Measurements from ENCODE around the gene SEL1L3.

DNA sequence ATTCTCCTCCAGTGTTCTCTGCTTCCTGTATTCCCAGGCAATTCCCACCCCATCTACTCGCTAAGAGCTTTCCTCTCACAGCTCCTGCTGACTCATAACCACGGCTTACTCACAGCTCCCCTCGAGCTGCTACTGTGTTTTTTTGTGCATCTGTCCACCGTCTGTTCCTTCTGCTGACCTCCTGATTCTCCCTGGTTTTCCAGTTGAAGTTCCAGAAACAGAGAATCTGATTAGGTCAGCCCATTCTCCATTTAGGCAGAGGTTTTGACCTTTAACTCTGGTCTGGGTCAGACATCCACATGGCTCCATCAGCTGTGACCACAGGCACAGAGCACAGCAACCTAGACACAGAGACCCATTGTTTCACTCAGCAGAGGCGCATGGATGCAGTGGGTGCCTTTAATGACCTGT lies 45.7 kb upstream of the SEL1L3 start:
- TF ChIP-seq CTCF (IDR thresholded peaks at IDR 0.05; ENCODE audit: insufficient read depth, low read length, poor library complexity, severe bottlenecking) = no peak
- TF ChIP-seq EZH2phosphoT487 (conservative IDR thresholded peaks at IDR 0.05; ENCODE audit: low read length) = no peak

Measured in SU-DHL-6 (cell line).